Measurements from ENCODE around the gene SCNN1B.

SCNN1B gene

DNA sequence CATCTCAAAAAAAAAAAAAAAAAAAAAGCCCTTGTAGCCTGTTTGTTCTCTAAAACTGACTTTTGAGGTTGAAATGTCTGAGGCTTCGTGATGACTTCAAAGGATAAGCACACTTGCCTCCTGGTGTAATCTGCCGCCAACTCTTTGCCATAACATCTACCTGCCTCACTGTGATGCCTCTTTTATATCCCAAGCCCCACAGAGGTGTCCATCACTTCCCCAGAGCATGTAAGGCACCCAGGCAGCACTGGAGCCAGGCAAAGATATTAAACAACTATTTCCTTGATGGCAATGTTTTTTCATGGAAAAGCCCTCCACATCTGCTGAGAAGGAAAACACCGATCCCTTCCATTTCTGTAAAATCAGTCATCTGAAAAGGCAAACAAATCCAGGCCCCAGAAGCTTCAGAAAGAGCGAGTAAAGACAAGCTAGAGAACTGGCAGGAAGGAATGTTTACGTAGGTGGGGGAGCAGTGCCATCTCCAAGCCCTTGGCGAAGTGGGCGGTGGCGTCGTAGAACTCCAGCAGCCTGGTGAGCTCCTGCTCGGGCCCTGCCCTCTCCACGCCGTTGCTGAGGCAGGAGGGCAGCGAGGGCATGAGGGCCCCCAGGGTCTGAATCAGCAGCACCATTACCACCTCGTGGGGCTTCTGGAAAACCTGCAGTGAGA, 122.3 kb downstream of the SCNN1B start:
- TF ChIP-seq TAF1 (IDR thresholded peaks at IDR 0.05; ENCODE audit: borderline replicate concordance, low read depth, low read length) (no peak), POLR2AphosphoS5 (IDR thresholded peaks at IDR 0.05; ENCODE audit: low read depth, low read length) (no peak), POLR2A (IDR thresholded peaks at IDR 0.05; ENCODE audit: low read depth, low read length) (no peak)
- FAIRE-seq (no peak), DNase-seq (ENCODE audit: insufficient read length) (no peak)

DNA sequence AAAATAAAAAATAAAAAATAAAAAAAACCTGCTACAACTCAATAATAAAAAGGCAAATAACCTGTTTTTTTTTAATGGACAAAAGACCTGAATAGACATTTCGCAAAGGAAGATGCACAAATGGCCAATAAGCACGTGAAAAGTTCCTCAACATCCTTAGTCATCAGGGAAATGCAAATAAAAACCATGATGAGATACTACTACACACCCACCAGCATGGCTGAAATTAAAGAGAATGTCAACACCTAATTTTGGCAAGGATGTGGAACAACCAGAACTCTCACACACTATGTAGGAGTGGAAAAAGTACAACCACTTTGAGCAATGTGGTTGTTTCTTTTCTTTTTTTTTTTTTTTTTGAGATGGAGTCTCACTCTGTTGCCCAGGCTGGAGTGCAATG, 126.2 kb downstream of the SCNN1B start:
- TF ChIP-seq TAF1 (IDR thresholded peaks at IDR 0.05; ENCODE audit: borderline replicate concordance, low read depth, low read length) = no peak
- TF ChIP-seq POLR2AphosphoS5 (IDR thresholded peaks at IDR 0.05; ENCODE audit: low read depth, low read length) = no peak
- TF ChIP-seq POLR2A (IDR thresholded peaks at IDR 0.05; ENCODE audit: low read depth, low read length) = no peak
- no peak for FAIRE-seq
- DNase-seq (ENCODE audit: insufficient read length) = no peak

Measured in GM12892 (cell line).